Muscle of arm (tissue), 12 donors: ENCODE results near the gene IFNE. TPM values are rescaled to one million over a fixed set of nuclear protein-coding genes. Genes with fewer than 3 reads are reported as not detected.
"Not testable (repeated sequence)": the region's sequence is repeated elsewhere in the genome, so short reads cannot be mapped to it uniquely, and the experiment has no call there.

ENCODE experiments used
- DNase-seq: peaks from one replicate; pipeline ENCODE4 v3.0.0-alpha.2; 2013
- polyA plus RNA-seq, 12 donors: library from polyadenylated mRNA; unstranded; fragments of 120-200 nt; gene quantifications; one replicate each; pipeline ENCODE4 v1.2.1, GENCODE V29; 2013; ENCODE audit not compliant: insufficient read length in 12 of 12

The IFNE gene
- polyA plus RNA-seq, 12 donors = 0.12 TPM; not detected in 11

DNA sequence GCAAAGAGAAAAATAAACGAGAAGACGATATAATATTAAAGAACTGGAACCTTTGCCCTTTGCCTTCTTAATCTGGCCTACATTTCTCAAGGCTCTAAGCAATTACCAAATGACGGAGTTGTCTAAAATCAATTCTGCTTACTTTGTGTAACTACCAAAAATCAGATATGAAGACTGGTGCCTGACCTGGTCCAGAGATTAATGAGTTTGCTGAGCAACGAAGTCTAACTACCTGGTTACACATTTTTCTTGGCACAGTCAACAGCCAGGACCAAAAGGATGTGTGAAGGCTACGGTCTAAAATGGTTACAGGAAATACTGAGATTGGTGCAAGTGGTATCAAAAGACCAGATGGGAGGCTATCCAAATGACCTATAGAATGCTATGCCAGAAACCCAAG lies 17.8 kb upstream of the IFNE start:
- no peak for DNase-seq

DNA sequence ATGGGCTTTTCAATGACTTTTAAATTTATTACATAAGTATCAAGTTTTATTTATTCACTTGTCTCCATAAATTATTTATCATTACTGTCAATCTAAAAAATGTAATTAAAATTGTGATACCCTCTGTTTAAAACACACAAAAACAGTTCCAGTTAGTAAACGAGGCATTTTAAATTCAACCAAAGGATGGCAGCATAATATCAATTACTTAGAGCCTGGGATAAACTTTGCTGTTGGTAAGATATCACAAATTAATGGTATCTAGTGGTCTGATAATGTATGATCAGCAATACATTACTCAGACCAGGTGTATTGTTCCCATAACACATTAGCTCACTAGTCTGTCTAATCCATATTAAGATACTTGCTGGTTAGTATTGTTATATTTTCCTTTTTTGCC lies 9.6 kb upstream of the IFNE start:
- DNase-seq = no peak

DNA sequence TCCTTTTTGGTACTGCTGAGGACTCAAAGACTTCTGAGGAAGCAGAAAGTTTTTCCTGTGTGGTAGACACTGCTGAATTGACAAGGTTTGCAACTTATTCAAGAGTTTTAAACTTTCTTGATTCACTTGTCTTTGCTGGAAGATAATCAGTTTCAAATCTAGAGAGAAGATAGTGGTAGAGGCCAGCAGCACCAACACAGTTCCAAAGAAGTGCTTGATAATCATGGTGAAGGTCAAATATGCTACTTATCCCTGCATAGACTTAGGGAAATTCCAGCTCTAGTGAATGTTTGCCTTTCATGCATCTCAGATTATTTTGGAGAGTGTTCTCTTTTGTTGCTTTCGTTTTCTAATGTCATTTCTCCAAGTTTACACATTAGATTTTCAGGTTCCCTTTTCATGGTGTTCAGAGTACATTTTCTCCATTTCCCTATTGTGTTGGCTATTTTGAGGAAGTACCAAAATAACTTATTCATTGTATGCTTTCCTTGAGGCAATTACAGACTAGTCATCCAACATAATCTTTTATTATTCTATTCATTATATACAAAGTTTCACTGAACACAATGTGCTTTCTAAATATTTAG lies 550 bp downstream of the IFNE start:
- no peak for DNase-seq

DNA sequence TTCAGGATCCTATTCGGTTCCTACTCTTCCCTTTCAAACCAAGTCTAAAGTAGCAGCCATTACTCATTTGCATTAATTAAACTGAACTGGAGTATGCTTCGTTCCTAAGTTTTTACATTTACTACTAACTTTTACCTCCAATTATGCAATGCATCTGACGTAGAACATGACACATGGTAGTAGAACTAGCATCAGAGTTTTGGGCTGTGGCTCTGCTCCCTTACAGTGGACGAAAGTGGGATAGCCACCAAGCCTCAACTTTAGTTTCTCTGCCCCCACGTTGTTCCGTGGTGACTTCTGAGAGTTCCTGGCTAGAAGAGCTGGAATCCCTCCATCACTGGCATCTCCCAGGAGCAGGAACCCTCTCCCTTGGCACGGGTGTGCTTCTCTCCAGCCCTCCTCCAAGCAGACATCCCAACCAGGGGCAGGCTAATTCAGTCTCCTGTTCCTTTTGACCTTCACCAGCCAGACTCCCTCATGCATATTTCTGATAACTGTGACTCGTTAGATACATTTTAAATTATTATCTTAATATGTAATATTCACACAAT lies 2.9 kb downstream of the IFNE start:
- no peak for DNase-seq

DNA sequence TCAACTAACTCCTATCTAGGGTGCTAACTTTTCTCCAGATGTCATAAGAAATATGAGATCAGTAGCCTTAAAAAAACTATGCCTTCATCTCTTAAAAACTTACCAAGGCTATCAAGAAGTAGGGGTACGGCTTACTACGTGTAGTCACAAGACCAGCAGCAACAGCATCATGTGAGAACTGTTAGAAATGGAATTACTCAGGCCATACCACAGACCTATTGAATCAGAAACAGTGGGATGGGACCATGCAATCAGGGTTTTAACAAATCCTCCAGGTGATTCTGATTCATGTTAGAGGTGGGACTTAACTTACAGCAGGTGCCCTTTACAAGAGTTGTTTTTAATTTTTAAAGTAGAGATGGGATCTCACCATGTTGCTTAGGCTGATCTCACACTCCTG lies 4.6 kb downstream of the IFNE start:
- DNase-seq = no peak

DNA sequence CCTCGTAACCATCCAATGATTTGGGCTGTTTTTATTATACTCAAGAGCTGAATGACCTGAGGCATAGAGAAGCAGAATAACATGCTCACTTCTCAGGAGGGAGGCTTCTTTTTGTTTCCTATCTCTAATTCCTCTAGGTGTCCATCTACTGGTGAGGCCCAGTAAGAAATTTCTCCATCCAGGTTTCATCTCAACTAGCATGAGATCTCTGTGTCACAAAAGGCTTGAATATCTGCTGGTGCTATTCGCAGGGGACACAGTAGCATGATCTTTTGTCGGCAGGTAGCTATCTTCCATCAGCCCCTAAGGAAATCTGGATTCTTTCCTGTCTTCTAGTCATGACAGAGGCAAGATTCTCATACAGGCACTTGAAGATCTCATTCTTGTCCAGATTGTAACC lies 8.9 kb downstream of the IFNE start:
- no peak for DNase-seq

DNA sequence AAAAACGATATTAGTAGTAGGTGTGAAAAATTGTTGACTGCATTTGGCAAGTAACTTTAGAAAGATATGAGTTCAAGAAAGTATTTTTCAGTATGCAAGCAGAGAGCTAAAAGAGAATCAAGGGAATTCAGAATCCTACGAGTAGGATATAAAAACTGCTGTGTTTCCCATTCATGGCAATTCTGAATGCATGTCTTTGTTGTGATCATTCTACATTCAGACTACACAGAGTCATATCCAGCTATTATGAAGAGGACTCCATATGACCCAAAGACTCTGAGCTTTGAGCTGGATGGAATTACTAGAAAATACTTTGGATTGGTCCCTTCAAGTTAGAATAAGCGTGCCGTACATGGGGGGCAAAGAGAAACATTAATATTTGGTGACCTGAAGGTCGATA lies 12.0 kb downstream of the IFNE start:
- DNase-seq = no peak

DNA sequence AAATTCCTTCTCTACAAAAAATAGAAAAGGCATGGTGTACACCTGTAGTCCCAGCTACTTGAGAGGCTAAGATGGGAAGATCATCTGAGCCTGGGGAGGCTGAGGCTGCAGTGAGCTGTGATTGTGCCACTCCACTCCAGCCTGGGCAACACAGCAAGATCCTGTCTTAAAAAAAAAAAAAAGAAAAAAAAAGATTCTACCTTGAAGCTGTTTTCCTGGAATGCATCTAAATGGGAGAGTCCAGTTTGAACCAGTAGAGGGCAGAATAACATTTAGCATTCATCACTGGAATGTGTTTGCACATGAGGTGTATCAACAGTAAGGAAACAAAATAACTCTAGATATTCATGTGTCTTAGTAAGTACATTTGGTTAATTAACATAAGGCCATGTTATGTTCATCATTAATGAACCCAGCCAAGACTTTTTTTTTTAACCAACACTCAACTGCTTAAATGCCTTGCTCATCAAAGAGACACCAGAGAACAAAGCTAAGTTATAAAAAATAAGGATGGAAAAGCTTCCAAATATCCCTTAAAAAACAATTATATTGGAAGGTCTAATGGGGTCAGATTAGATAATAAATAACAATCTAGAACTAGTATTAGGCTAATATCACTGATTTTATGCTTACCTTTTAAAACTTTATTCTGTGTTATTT lies 16.1 kb downstream of the IFNE start:
- peak; percentile 35 for DNase-seq

DNA sequence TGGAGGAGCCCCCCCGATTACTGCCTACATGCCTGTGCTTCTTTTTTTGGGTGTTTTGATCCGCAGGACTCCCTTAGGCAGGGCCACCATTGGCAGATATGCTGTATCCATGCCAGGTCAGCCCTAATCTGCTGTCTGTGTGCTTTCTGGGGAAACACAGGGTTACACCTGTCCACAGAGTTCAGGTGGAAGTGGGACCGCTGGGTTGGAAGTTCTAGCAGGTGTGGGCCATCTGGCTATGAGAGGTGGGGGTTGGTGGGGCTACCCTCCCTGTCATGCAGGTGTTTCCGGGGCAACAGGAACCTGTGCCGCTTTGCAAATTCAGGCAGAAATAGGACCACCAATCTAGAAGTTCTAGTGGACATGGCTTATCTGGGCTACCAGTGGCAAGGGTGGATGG lies 17.0 kb downstream of the IFNE start:
- no peak for DNase-seq

DNA sequence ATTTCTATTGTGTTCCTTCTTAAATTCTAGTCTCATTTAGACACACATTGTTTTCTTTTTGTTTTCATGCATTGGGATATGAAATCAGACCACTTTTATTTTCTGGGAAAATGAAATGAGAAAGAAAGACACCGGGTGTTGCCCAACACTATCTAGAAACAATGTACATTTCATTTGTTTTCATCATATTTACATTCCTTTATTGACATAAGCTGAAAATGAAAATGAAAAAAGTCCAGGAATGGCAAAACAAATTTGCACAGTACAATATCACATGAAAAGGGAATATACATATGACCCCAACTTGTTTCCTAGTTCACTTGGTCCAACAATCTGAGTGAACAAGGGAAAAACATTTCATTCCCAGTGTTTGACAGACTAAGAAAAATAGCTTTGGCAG lies 20.7 kb downstream of the IFNE start:
- no peak for DNase-seq

DNA sequence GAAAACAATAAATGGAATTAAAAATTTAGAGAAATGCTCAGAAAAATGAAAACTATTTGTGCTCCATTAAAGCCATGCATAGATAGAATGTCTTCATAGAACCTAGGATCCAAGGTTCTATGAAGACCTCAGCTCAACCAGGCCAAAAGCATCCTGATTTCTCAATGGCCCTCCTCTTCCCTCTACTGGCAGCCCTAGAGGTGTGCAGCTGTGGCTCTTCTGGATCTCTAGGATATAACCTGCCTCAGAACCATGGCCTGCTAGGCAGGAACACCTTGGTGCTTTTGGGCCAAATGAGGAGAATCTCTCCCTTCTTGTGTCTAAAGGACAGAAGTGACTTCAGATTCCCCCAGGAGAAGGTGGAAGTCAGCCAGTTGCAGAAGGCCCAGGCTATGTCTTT lies 26.8 kb downstream of the IFNE start:
- DNase-seq = peak; percentile 6

DNA sequence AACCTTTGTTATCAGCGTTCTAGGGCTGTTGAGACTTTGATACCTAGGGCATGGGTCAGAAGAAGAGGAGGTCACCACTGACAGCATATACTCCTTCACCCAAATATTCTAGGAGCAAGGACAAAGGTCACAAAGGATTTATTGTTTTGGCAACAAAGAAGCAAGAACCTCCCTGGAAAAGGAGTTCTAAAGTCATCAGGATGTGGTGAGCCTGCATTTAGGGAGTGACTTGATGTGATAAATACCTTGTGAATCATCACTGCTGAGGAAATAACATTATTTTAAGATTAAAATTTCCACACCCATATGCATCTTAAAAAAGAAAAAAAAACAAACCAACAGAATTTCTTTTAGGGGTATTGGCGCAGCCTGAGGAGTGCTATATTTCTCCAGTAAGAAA lies 28.0 kb downstream of the IFNE start:
- DNase-seq = no peak

DNA sequence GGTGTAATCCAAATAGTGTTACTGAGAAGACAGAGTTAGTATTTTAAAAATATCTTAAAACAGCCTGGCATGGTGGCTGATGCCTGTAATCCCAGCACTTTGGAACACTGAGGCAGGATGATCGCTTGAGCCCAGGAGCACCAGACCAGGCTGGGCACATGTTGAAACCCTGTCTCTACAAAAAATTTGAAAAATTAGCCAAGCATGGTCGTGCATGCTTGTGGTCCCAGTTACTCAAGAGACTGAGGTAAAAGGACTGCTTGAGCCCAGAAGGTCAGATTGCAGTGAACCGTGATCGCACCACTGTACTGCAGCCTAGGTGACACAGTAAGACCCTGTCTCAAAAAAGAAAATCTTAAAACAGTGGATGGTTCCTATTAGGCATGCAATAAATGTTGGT lies 29.4 kb downstream of the IFNE start:
- DNase-seq = no peak

DNA sequence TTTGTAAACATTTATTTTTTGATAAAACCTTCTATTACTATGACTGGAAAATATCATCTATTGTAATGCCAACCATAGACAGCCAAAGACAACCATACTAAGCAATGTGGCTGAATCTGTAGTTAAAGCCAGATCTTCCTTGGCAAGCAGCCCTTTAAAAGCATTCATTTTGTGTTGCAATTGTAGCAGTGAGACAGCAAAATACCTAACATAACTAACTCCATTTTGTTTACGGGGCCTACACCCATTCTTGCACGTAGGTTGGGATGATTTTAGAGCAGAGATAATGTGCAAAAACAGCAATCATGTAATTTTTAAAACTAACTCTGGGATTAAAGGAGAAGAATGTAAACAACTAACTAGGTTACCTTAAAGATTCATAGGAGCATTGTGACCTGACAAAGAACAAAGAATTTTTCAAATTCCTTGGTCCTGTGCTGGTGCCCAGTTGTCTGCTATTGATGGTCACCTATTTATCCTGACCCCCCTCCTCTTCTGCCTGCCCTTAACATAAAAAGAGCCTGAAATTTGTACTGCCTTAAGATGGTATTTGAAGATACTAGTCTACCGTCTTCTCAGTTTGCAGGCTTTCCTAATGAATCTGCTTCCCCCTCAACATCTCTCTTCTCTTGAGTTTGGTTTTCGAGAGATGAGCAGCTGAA lies 31.2 kb downstream of the IFNE start:
- no peak for DNase-seq

DNA sequence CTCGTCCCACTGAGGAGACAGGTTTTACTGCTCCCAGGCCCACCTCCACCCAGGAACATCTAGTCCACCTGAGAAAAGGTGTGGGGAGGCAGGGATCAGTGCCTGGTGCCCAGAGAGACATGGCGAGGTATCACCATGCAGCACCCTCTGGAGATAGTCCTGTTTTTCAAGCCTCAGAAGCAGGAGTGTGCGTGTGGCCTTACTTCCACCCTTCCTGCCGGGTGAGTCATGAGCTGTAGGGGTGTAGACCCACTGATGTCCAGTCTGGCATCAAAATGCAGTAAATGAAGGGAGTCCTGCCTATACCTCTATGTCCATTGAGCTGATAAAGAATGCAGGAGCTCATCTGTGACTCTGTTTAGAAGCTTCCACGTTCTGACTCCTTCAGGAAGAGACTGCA lies 32.8 kb downstream of the IFNE start:
- not testable (repeated sequence) for DNase-seq

DNA sequence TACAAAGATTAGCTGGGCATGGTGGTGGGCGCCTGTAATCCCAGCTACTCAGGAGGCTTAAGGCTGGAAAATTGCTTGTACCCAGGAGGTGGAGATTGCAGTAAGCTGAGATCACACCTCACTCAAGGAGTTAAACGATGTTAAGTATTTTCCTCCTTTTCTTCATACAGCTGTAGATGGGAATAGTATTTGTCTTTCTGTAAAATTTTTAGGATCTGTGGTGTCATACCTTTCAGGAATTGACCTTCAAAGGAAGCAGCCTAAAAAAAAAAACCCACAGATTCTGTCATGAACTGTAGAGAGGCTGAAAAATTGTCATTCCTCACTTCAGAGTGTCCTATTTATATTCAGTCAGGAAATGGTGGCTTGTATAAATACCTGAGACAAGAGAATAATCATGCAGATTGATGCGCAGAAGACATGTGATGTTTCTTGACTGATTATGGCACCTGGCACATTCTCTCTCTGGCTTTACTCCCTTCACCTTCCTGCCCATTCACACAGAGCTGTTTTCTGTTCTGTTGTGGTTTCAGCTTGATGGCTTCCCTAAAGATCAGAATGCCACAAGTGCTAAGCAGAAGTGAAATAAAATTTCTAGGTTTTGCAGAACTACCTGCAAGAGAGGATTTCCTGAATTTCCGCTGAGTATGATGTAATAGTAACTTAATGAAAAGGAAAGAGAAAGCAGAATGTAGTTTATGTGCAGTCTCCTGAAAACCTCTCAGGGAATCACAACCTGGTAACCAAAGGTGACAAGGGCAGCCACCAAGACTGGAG lies 38.1 kb downstream of the IFNE start:
- DNase-seq = no peak

DNA sequence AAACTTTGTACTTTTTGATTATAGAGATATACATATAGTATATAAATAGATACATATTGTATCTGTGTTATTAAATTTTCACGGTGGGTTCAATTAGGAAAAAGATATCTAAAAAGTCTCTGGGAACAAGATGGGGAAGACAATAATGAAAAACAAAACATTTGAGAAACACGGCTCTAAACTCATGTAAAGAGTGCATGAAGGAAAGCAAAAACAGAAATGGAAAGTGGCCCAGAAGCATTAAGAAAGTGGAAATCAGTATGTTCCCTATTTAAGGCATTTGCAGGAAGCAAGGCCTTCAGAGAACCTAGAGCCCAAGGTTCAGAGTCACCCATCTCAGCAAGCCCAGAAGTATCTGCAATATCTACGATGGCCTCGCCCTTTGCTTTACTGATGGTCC lies 42.0 kb downstream of the IFNE start, which contains the start of gene IFNA1:
Gene IFNA1, plus strand, starts transcription at position 301 of the 400 bp plus-strand sequence. Its CDS starts 69 bp downstream, at position 370.
- DNase-seq = no peak

DNA sequence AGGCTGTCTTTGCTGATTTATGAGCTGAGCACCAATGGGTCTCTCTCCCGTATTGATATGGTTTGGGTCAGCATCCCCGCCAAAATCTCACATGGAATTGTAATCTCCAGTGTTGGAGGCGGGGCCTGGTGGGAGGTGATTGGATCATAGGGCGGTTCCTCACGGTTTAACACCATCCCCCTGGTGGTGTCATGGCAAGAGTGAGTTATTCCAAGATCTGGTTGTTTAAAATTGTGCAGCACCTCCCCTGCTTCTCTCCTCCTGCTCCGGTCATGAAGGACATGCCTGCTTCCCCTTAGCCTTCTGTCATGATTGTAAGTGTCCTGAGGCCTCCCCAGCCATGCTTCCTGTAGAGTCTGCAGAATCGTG lies 47.1 kb downstream of the IFNE start:
- not testable (repeated sequence) for DNase-seq

DNA sequence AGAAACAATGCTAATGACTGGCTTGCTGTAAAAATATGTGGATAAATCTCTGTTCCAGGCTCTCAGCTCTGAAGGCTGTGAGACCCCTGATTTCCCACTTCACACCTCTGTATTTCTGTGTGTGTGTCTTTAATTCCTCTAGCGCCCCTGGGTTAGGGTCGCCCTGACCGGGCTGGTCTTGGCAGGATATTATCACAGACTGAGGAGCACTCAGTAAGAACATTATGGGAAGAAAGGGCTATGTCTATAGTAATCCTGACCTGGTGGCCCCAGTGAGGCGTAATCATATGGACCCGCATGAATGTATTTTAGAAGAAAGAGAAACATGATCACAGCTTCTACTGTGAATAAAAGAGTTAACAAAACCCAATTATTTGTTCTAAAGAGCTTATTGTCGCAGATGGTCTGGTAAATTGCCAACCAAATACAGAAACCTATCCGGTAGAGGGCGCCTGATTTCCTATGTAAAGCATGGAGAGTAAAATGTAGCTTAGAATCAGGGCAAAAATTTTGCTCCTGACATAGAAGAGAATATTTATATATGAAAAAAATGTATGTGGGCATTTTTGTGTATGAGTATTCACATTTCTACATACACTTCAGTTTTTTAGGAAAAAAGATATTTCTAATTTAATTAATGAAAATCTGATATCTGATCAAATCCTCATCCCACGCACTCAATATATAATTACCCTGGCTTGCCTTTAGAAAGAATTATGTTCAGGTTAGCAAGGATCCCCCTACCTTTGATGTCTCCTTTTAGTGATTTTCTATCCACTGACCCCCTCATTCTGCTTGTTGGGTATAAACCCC lies 47.7 kb downstream of the IFNE start:
- peak; percentile 48 for DNase-seq

DNA sequence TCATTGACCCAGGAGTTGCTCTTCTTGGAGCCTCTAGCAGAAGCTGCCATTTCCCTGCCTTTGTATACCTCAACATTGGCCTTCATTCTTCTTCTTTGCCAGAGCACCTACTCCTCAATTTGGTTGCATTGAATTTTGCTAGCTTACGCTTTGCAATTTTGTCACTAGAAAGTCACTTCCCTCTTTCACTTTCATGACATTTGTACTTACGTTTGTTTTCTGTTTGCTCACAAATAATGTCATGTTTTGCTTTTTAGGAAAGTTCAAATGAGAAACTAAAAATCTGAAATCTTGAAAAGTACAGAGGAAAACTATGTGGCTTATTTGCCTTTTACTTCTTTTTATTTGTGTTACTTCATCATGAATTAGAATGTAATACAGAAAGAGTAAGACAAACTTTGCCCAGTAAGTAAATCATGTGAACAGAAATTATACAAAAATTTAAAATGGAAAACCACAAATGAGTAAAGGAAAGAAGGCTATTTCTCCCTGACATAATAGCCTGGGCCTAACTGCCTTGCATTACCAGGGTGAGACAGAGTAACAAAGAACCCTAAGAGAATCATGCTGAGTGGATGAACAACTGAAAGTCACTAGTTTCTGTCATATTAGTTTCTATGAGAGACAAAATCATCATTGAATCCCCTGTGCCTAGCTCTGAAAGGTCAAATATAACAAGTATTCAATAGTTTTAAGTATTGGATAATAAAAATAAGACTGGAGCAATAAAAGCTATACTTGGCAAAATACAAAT lies 49.3 kb downstream of the IFNE start:
- DNase-seq = no peak
